ENCODE results near the gene MYO7A. TPM values are rescaled to one million over a fixed set of nuclear protein-coding genes. Genes with fewer than 3 reads are reported as not detected.
A peak's percentile ranks its signal among the peaks of the same experiment; 100 is the strongest.

Gene MYO7A
- total and polyA plus RNA-seq, 2 of the 8 experiments (the other 6 are each of a cell fraction or from before 2014, with no cell fraction given): 1.5 to 1.9 TPM

GRCh38 chr11:77197626-77198320 lies 69.7 kb downstream of the MYO7A start:
- no peak overlapping the region for H2AFZ ChIP-seq (ENCODE audit: low read length)
- TF ChIP-seq SUZ12 (IDR thresholded peaks at IDR 0.05; ENCODE audit: low read length): no peak
- no peak for TF ChIP-seq TEAD4 (IDR thresholded peaks at IDR 0.05; ENCODE audit: low read depth, low read length)
- no peak for TF ChIP-seq POU5F1 (IDR thresholded peaks at IDR 0.05; ENCODE audit: low read depth, low read length)
- TF ChIP-seq CHD1 (IDR thresholded peaks at IDR 0.05; ENCODE audit: low read depth, low read length): no peak
- CTCF ChIA-PET (ENCODE audit: partially characterized antibody): interaction anchor here (0.7 to 6.2 kb wide), 29 partner anchors 10 to 481 kb away, joined by 3 to 45 read pairs (median 4); partner anchors contain the start of gene MYO7A

More at GRCh38 chr11:77197626-77198320, 69.7 kb downstream of the MYO7A start:
- H3K23ac ChIP-seq (ENCODE audit: insufficient read length): no peak overlapping the region
- H2BK20ac ChIP-seq (ENCODE audit: low read length): peak overlapping the region; percentile 6; the same call in 1 of the 2 replicates
- H3K14ac ChIP-seq (ENCODE audit: insufficient read length): no peak overlapping the region
- H4K20me1 ChIP-seq (replicated peaks in 1 of 2; ENCODE audit: control insufficient read depth in 1 of 2, insufficient read depth in 2 of 2, low read length in 2 of 2): peaks cover 0 to 5% of the 10 kb centered on the region in 2 experiments
- peak overlapping the region; percentile 31; the same call in 1 of the 2 replicates for H4K8ac ChIP-seq (ENCODE audit: extremely low read depth, insufficient read depth, low read length)
- no peak overlapping the region for H2BK120ac ChIP-seq (replicated peaks; ENCODE audit: low read depth, low read length)
- no peak for FAIRE-seq
- H3K36me3 ChIP-seq (ENCODE audit: control insufficient read depth in 2 of 4, insufficient read depth in 4 of 4, low read length in 3 of 4): no peaks in the 10 kb centered on the region; a peak in 1 of 8 replicates
- no peaks in the 10 kb centered on the region for H3K27me3 ChIP-seq (replicated peaks in 1 of 4; ENCODE audit: control insufficient read depth in 3 of 4, extremely low read depth in 1 of 4, insufficient read depth in 3 of 4, low read length in 3 of 4)
- peaks cover 7% of the 10 kb centered on the region; the same call in 1 of the 2 replicates for H3K23me2 ChIP-seq (ENCODE audit: low read depth, low read length)
- H3K79me2 ChIP-seq (ENCODE audit: control insufficient read depth in 1 of 2, insufficient read depth in 2 of 2, low read length in 2 of 2): no peaks in the 10 kb centered on the region
- H2BK12ac ChIP-seq (ENCODE audit: low read depth, low read length): no peak overlapping the region
- POLR2A ChIA-PET (ENCODE audit: partially characterized antibody): interaction anchor here (0.6 to 0.8 kb wide), 2 partner anchors 274 to 358 kb away, joined by 3 to 4 read pairs; no protein-coding TSS in a partner anchor
- no peak overlapping the region for H3K9ac ChIP-seq (replicated peaks in 1 of 4; ENCODE audit: extremely low read depth in 1 of 4, low read depth in 3 of 4, low read length in 3 of 4)
- WGBS, 2 experiments (ENCODE audit: extremely low coverage in 1 of 2, insufficient coverage in 1 of 2, insufficient read length in 1 of 2, insufficient replicate concordance in 2 of 2, low coverage in 1 of 2, low lambda C conversion rate in 2 of 2, missing lambda C conversion rate in 1 of 2): 92% methylated on average over 14 of the region's 14 CpGs; no CpG with 5 or more reads in 1 of the 2 experiments
- no peak overlapping the region for H3K18ac ChIP-seq (ENCODE audit: extremely low read depth, low read length)
- no peak overlapping the region for H2BK15ac ChIP-seq (ENCODE audit: low read length)
- H3K4me1 ChIP-seq (replicated peaks in 1 of 4; ENCODE audit: control insufficient read depth in 3 of 4, insufficient read depth in 4 of 4, low read length in 3 of 4): no peaks in the 10 kb centered on the region; a peak in 1 of 7 replicates
- H2AK5ac ChIP-seq (ENCODE audit: low read depth, low read length): no peak overlapping the region
- H3K4me2 ChIP-seq (ENCODE audit: insufficient read depth in 1 of 2, low read depth in 2 of 2, low read length in 2 of 2): no peak overlapping the region
- H4K91ac ChIP-seq (replicated peaks; ENCODE audit: insufficient read length, low read length): no peak overlapping the region
- no peak overlapping the region for H4K5ac ChIP-seq (ENCODE audit: insufficient read length, low read depth, low read length)
- DNase-seq (ENCODE audit: low read depth in 1 of 2, low spot score in 2 of 2): no peak
- H3K56ac ChIP-seq (replicated peaks; ENCODE audit: insufficient read length, low read depth, low read length): no peak overlapping the region
- no peak overlapping the region for H2BK5ac ChIP-seq (ENCODE audit: low read depth, low read length)
- H3K4ac ChIP-seq (replicated peaks; ENCODE audit: insufficient read length, low read depth, low read length): no peak overlapping the region
- H3K4me3 ChIP-seq (ENCODE audit: extremely low read depth in 1 of 4, insufficient read depth in 2 of 4, low read depth in 3 of 4, low read length in 4 of 4): no peak overlapping the region
- no peaks in the 10 kb centered on the region for H3K9me3 ChIP-seq (ENCODE audit: insufficient read depth in 2 of 2, low read depth in 1 of 2, low read length in 1 of 2)
- H3K79me1 ChIP-seq (ENCODE audit: low read depth, low read length): no peaks in the 10 kb centered on the region
- no peak overlapping the region for H3K27ac ChIP-seq (ENCODE audit: low read depth, low read length)
